Thymus (tissue), 11 donors: Measurements from ENCODE around the gene PPIE. TPM values are rescaled to one million over a fixed set of nuclear protein-coding genes. Genes with fewer than 3 reads are reported as not detected.
"Not testable (repeated sequence)": the region's sequence is repeated elsewhere in the genome, so short reads cannot be mapped to it uniquely, and the experiment has no call there.

ENCODE experiments used
- DNase-seq, 9 donors: peaks; one replicate each; pipeline ENCODE4 v3.0.0-alpha.2; 2013; ENCODE audit warnings: low spot score in 9 of 9, low read depth in 6 of 9, missing footprints in 1 of 9
- H3K27ac ChIP-seq, 2 donors: one replicate each; pipeline ENCODE4 v1.5.1; 2013; ENCODE audit warnings: control low read depth in 1 of 2, low read depth in 1 of 2, low read length in 1 of 2, mild to moderate bottlenecking in 1 of 2, moderate library complexity in 1 of 2
- H3K27me3 ChIP-seq, 2 donors: one replicate each; pipeline ENCODE4 v1.5.1; 2013; ENCODE audit warnings: low read length in 1 of 2; ENCODE audit not compliant: control insufficient read depth in 2 of 2, insufficient read depth in 1 of 2
- H3K36me3 ChIP-seq, 2 donors: one replicate each; pipeline ENCODE4 v1.5.1; 2013; ENCODE audit warnings: low read length in 1 of 2, mild to moderate bottlenecking in 1 of 2, moderate library complexity in 1 of 2; ENCODE audit not compliant: control insufficient read depth in 2 of 2, insufficient read depth in 2 of 2
- H3K4me1 ChIP-seq, 2 donors: one replicate each; pipeline ENCODE4 v1.5.1; 2013; ENCODE audit warnings: low read length in 2 of 2; ENCODE audit not compliant: control insufficient read depth in 2 of 2, insufficient read depth in 2 of 2
- H3K4me3 ChIP-seq, 2 donors: one replicate each; pipeline ENCODE4 v1.5.1; 2013; ENCODE audit warnings: low read length in 2 of 2, control low read depth in 1 of 2, mild to moderate bottlenecking in 1 of 2
- H3K9me3 ChIP-seq, 2 donors: one replicate each; pipeline ENCODE4 v1.5.1; 2013; ENCODE audit warnings: low read length in 1 of 2, mild to moderate bottlenecking in 1 of 2; ENCODE audit not compliant: control insufficient read depth in 2 of 2, insufficient read depth in 1 of 2
- WGBS: extraction: QIAGEN DNeasy Blood & Tissue Kit; methylation state at CpG from one replicate; pipeline ENCODE4 v1.1.7; 2013; 5-methylcytosine and 5-hydroxymethylcytosine counted together
- polyA plus RNA-seq: library from polyadenylated mRNA; stranded (reverse); fragments of 200-250 nt; gene quantifications from one replicate; pipeline ENCODE4 v1.2.3, GENCODE V29; 2013
- total RNA-seq: library from RNA; stranded (reverse); fragments of 120-200 nt; gene quantifications from one replicate; pipeline ENCODE4 v1.2.4, GENCODE V29; 2013
- donor health status: healthy.

PPIE gene
- total and polyA plus RNA-seq, 2 donors, result 45.0 to 54.2 TPM

- not testable (repeated sequence) for H3K4me3 ChIP-seq, H3K27ac ChIP-seq, H3K4me1 ChIP-seq, DNase-seq, H3K36me3 ChIP-seq, H3K9me3 ChIP-seq
- peaks cover 0 to 18% of the 10 kb centered on the region in 2 donors for H3K27me3 ChIP-seq
- 95% methylated on average over 15 of the region's 17 CpGs for WGBS
Observed at GRCh38 chr1:39777896-39778295, 39.2 kb downstream of the PPIE start.

DNA sequence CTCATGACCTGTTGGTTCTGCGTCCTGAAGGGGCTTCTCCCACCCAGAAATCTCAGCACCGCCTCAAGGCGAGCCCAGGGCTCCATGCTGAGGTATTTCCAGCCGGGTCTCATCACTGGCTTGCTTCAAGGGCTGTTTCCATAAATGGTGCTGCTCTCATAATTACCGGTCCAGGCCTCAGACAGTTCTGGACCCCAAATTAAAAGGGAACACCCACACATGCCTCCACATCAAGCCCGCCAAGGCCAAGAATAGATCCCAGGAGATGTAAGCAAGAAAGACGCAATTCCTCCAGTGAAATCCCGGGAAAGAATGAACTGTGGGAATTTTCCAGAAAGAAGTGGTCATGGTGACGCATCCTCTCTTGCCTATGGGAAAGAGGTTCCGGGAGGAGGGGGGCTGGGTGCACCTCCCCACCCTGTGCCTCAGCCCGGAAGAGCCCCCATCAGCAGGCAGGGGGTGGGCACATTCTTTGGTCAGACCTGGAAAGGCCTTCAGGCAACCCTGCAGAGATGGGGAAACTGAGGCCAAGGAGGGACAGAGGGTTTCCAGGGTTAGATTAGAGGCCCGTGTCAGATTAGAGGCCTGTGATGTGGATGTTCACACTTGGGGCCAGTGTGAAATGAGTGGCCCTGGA is 39.9 kb downstream of the PPIE start:
- not testable (repeated sequence) for H3K4me3 ChIP-seq, H3K9me3 ChIP-seq, H3K4me1 ChIP-seq, DNase-seq, H3K27ac ChIP-seq, H3K36me3 ChIP-seq
- 86% methylated on average over 11 of the region's 12 CpGs for WGBS
- H3K27me3 ChIP-seq, result peaks cover 0 to 20% of the 10 kb centered on the region in 2 donors

- Histone ChIP-seq H3K4me3 (no peak overlapping the region), H3K27ac (no peak overlapping the region), H3K36me3 (no peaks in the 10 kb centered on the region), H3K4me1 (no peaks in the 10 kb centered on the region), H3K9me3 (no peaks in the 10 kb centered on the region), H3K27me3 (peaks cover 0 to 22% of the 10 kb centered on the region in 2 donors)
- WGBS, result 57% methylated on average over 7 of the region's 7 CpGs
- DNase-seq, result no peak
Observed at GRCh38 chr1:39779137-39779536, 40.5 kb downstream of the PPIE start.

DNA sequence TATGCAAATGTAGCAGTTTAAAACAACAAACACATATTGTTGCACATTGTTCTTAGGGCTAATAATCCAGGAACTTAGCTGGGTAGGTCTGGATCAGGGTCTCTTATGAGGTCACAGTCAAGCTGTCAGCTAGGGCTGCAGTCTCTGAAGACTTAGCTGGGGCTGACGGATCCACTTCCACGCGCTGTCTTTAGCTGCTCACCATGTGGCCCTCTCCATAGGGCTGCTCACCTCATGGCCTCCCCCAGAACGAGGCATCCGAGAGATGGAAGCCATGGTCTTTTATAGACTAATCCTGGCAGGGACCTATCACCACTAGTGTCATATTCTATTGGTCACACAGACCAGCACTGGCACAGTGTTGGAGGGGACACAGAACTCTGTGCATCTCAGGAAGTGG is 41.1 kb downstream of the PPIE start:
- H3K27me3 ChIP-seq, result peaks cover 0 to 22% of the 10 kb centered on the region in 2 donors
- no peak overlapping the region for H3K4me3 ChIP-seq
- H3K4me1 ChIP-seq, result no peaks in the 10 kb centered on the region
- no peaks in the 10 kb centered on the region for H3K9me3 ChIP-seq
- no peak for DNase-seq
- no peaks in the 10 kb centered on the region for H3K36me3 ChIP-seq
- WGBS, result 96% methylated on average over 5 of the region's 5 CpGs
- H3K27ac ChIP-seq, result no peak overlapping the region

- Histone ChIP-seq H3K4me3 (no peak overlapping the region), H3K27me3 (peaks cover 3 to 28% of the 10 kb centered on the region in 2 donors), H3K36me3 (no peaks in the 10 kb centered on the region), H3K27ac (no peak overlapping the region), H3K9me3 (no peaks in the 10 kb centered on the region), H3K4me1 (no peaks in the 10 kb centered on the region)
- 96% methylated on average over 2 of the region's 2 CpGs for WGBS
- no peak for DNase-seq
Observed at GRCh38 chr1:39781349-39781715, 42.6 kb downstream of the PPIE start.

DNA sequence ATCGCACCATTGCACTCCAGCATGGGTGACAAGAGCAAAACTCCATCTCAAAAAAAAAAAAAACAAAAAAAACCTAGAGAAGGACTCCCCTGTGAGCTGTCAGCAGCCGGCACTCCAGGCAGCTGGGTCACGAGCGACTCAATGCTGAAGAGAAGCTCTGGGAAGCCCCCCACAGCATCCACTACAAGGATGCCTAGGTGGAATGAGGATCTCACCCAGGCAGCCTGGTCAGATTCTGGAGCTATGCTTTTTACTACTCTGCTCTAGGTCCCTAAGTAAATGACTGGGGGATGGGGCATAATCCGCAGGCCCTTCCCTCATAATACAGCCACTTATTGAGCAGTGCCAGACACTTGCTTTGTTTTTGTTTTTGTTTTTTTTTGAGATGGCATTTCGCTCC is 43.4 kb downstream of the PPIE start:
- no peak overlapping the region for H3K4me3 ChIP-seq
- no peak overlapping the region for H3K27ac ChIP-seq
- H3K36me3 ChIP-seq, result no peaks in the 10 kb centered on the region
- no peaks in the 10 kb centered on the region for H3K4me1 ChIP-seq
- DNase-seq, result no peak
- H3K27me3 ChIP-seq, result peaks cover 5 to 32% of the 10 kb centered on the region in 2 donors
- WGBS, result 97% methylated on average over 6 of the region's 6 CpGs
- no peaks in the 10 kb centered on the region for H3K9me3 ChIP-seq

- H3K9me3 ChIP-seq, H3K27ac ChIP-seq, H3K4me1 ChIP-seq, DNase-seq, H3K4me3 ChIP-seq, H3K36me3 ChIP-seq: not testable (repeated sequence)
- 95% methylated on average over 10 of the region's 10 CpGs for WGBS
- H3K27me3 ChIP-seq, result peaks cover 10 to 36% of the 10 kb centered on the region in 2 donors
Observed at GRCh38 chr1:39782685-39783084, 44.0 kb downstream of the PPIE start.

DNA sequence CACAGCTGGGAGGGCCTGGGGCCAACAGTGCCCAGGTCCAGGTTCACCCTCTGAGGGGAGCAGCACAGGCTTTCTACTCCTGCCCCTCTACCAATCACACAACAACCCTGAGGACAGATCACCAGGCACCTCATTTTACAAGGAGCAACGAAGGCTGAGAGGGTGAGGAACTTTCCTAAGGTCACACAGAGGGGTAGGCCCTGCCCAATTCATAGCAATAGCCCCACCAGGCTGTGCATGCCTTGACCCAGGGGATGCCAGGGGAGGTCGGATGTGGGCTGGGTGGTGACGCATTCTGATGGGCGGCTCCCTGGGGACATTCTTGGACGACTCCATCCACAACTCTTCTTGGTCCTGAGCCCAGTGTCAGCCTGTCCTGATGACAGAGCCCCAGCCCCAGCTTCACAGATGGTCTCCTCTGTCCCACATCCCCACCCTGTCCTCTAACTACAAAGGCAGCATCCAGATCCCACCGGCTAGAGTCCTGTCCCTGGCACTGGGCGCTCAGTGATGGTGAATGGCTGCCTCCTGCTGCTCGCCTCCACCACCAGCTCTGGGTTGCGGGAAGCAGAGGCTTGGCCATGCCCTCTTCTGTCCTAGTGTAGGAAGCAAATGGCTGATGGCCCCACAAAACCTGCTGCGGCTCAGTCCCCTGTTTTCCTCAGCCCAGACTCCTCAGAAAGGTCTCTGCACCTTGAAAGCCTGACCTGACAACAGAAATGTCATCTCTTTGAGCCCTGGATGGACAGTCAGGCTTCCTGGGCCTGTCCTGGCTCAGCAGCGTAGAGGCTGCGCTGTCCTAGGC is 47.8 kb downstream of the PPIE start:
- DNase-seq, H3K27ac ChIP-seq, H3K4me1 ChIP-seq, H3K9me3 ChIP-seq, H3K4me3 ChIP-seq, H3K36me3 ChIP-seq: not testable (repeated sequence)
- 98% methylated on average over 10 of the region's 12 CpGs for WGBS
- H3K27me3 ChIP-seq, result peaks cover 33 to 59% of the 10 kb centered on the region in 2 donors

GRCh38 chr1:39787108-39787375 is 48.4 kb downstream of the PPIE start:
- not testable (repeated sequence) for H3K36me3 ChIP-seq, H3K4me1 ChIP-seq, DNase-seq, H3K4me3 ChIP-seq, H3K27ac ChIP-seq, H3K9me3 ChIP-seq
- 91% methylated on average over 4 of the region's 5 CpGs for WGBS
- H3K27me3 ChIP-seq, result peaks cover 35 to 63% of the 10 kb centered on the region in 2 donors
